ENCODE results near the gene MYG1.
A peak's percentile ranks its signal among the peaks of the same experiment; 100 is the strongest.

MYG1 gene

GRCh38 chr12:53251477-53252348, 47.8 kb upstream of the MYG1 start:
- peak; percentile 88 for ATAC-seq
- TF ChIP-seq TCF4 (CRISPR knock-in tag; IDR thresholded peaks at IDR 0.05; ENCODE audit: borderline replicate concordance) (no peak), ZC3H10 (CRISPR knock-in tag; IDR thresholded peaks at IDR 0.05) (no peak), RARB (CRISPR knock-in tag; IDR thresholded peaks at IDR 0.05) (no peak), CREB5 (CRISPR knock-in tag; IDR thresholded peaks at IDR 0.05; ENCODE audit: low read depth) (no peak), ISL1 (CRISPR knock-in tag; IDR thresholded peaks at IDR 0.05) (no peak), ZNF565 (CRISPR knock-in tag; conservative IDR thresholded peaks at IDR 0.05; ENCODE audit: low read depth) (no peak), ZFP3 (CRISPR knock-in tag; IDR thresholded peaks at IDR 0.05) (no peak), ZNF70 (CRISPR knock-in tag; IDR thresholded peaks at IDR 0.05) (no peak), CSDC2 (CRISPR knock-in tag; IDR thresholded peaks at IDR 0.05) (no peak), ZNF8 (CRISPR knock-in tag; IDR thresholded peaks at IDR 0.05) (no peak), PPARA (CRISPR knock-in tag; IDR thresholded peaks at IDR 0.05; ENCODE audit: borderline replicate concordance) (no peak)

- TF ChIP-seq OSR1 (CRISPR knock-in tag; IDR thresholded peaks at IDR 0.05), result no peak
- no peak for TF ChIP-seq ESRRG (CRISPR knock-in tag; IDR thresholded peaks at IDR 0.05)
- TF ChIP-seq PATZ1 (CRISPR knock-in tag; IDR thresholded peaks at IDR 0.05; ENCODE audit: borderline replicate concordance), result no peak
- no peak for TF ChIP-seq ZNF8 (CRISPR knock-in tag; IDR thresholded peaks at IDR 0.05)
- no peak for TF ChIP-seq SNAI2 (CRISPR knock-in tag; IDR thresholded peaks at IDR 0.05)
- no peak for TF ChIP-seq ARNTL (CRISPR knock-in tag; IDR thresholded peaks at IDR 0.05; ENCODE audit: borderline replicate concordance, low read depth)
- TF ChIP-seq RARB (CRISPR knock-in tag; IDR thresholded peaks at IDR 0.05), result no peak
- TF ChIP-seq GLIS3 (CRISPR knock-in tag; IDR thresholded peaks at IDR 0.05), result no peak
- no peak for TF ChIP-seq ISL1 (CRISPR knock-in tag; IDR thresholded peaks at IDR 0.05)
- no peak for TF ChIP-seq CSRNP3 (CRISPR knock-in tag; IDR thresholded peaks at IDR 0.05)
- no peak for TF ChIP-seq ZFP3 (CRISPR knock-in tag; IDR thresholded peaks at IDR 0.05)
- TF ChIP-seq ZNF70 (CRISPR knock-in tag; IDR thresholded peaks at IDR 0.05), result no peak
- TF ChIP-seq POU6F1 (CRISPR knock-in tag; IDR thresholded peaks at IDR 0.05; ENCODE audit: borderline replicate concordance, low read depth), result no peak
- TF ChIP-seq BACH2 (CRISPR knock-in tag; IDR thresholded peaks at IDR 0.05; ENCODE audit: borderline replicate concordance), result no peak
- TF ChIP-seq ZNF565 (CRISPR knock-in tag; conservative IDR thresholded peaks at IDR 0.05; ENCODE audit: low read depth), result no peak
- TF ChIP-seq TOX (CRISPR knock-in tag; IDR thresholded peaks at IDR 0.05; ENCODE audit: borderline replicate concordance), result no peak
- ATAC-seq, result peak; percentile 35; the same call in 2 of the 3 replicates
These were observed 47.1 kb upstream of the MYG1 start for GRCh38 chr12:53252349-53252916.

GRCh38 chr12:53253298-53253697, 46.2 kb upstream of the MYG1 start:
- ATAC-seq, result no peak
- TF ChIP-seq GLIS3 (CRISPR knock-in tag; IDR thresholded peaks at IDR 0.05) (no peak), ZFP30 (CRISPR knock-in tag; IDR thresholded peaks at IDR 0.05) (no peak)

Measured in SK-N-SH treated with all-trans-retinoic acid at 6 μM for 48 hours (cell line).